Endothelial cell of umbilical vein (primary cell): ENCODE data around the gene TRDN. TPM values are rescaled to one million over a fixed set of nuclear protein-coding genes. Genes with fewer than 3 reads are reported as not detected.

Experiments
- BruUV-seq: library from RNA; stranded (reverse); fragments of 400-500 nt; replicated peaks from 2 replicates; lab custom pipeline; 2021; lab: Mats Ljungman, UMichigan
- CTCF ChIA-PET: fragments of 300-600, 350-600 bp; sonication (Branson Sonifier 250); formaldehyde crosslinking; loops from one replicate; lab custom pipeline; 2021; ENCODE audit warnings: antibody characterized with exemption, inconsistent platforms; lab: Charles Lee
- POLR2A ChIA-PET: fragments of 300-600, 350-600 bp; sonication (Branson Sonifier 250); formaldehyde crosslinking; loops from one replicate; lab custom pipeline; 2021; ENCODE audit warnings: antibody characterized with exemption, inconsistent platforms; lab: Charles Lee
- DNase-seq: peaks from one replicate; pipeline ENCODE4 v3.0.0-alpha.2; 2011; ENCODE audit warnings: low read depth, low spot score
- FAIRE-seq: peaks from 2 replicates; lab custom pipeline; 2011; peaks lifted over from hg19 to GRCh38; lab: Jason Lieb, UNC
- H2AFZ ChIP-seq: 2 replicates; pipeline ENCODE4 v1.6.0; 2012; ENCODE audit warnings: low read depth, low read length, control low read depth, inconsistent platforms
- H3K27ac ChIP-seq: 2 replicates; pipeline ENCODE4 v1.5.1; 2011; ENCODE audit warnings: low read depth, mild to moderate bottlenecking, control low read depth, low read length, moderate library complexity; ENCODE audit not compliant: insufficient read depth
- H3K27me3 ChIP-seq, 2 experiments: 2 replicates each; pipeline versions ENCODE4 v1.6.0 to v1.6.1; 2011; ENCODE audit warnings: low read length in 2 of 2, mixed read lengths in 1 of 2; ENCODE audit not compliant: control insufficient read depth in 2 of 2, insufficient read depth in 2 of 2
- H3K36me3 ChIP-seq, 2 experiments: 2 replicates in 1 of 2; 3 replicates in 1 of 2; pipeline ENCODE4 v1.5.1; 2011; ENCODE audit warnings: low read length in 2 of 2, mild to moderate bottlenecking in 1 of 2, moderate library complexity in 1 of 2; ENCODE audit not compliant: control insufficient read depth in 2 of 2, insufficient read depth in 2 of 2; ENCODE audit errors: extremely low read depth in 1 of 2
- H3K4me1 ChIP-seq: 3 replicates; pipeline ENCODE4 v1.5.1; 2011; ENCODE audit warnings: mild to moderate bottlenecking, low read length; ENCODE audit not compliant: control insufficient read depth, insufficient read depth; ENCODE audit errors: extremely low read depth
- H3K4me2 ChIP-seq: 2 replicates; pipeline ENCODE4 v1.6.1; 2011; ENCODE audit warnings: low read length, control low read depth, mixed read lengths; ENCODE audit not compliant: insufficient read depth
- H3K4me3 ChIP-seq, 3 experiments: fragments of 200-600 bp in 1 of 3; sonication (generic), shearing (Covaris generic) in 1 of 3; replicated peaks in 1 of 3; 2 replicates each; pipeline ENCODE4 v1.5.1; 2011 to 2016; ENCODE audit warnings: control low read depth in 3 of 3, low read length in 3 of 3, mild to moderate bottlenecking in 2 of 3, inconsistent platforms in 1 of 3, low read depth in 1 of 3, moderate library complexity in 1 of 3; ENCODE audit not compliant: insufficient read depth in 1 of 3
- H3K79me2 ChIP-seq: 2 replicates; pipeline ENCODE4 v1.6.0; 2012; ENCODE audit warnings: low read length, inconsistent platforms; ENCODE audit not compliant: control insufficient read depth, insufficient read depth
- H3K9ac ChIP-seq: replicated peaks from 2 replicates; pipeline ENCODE3; 2011; ENCODE audit warnings: low read length, control low read depth; ENCODE audit not compliant: insufficient read depth; ENCODE audit errors: extremely low read depth
- H3K9me1 ChIP-seq: replicated peaks from 3 replicates; pipeline ENCODE4 v1.6.0; 2011; ENCODE audit warnings: mild to moderate bottlenecking, low read length; ENCODE audit not compliant: control insufficient read depth, insufficient read depth; ENCODE audit errors: extremely low read depth
- H3K9me3 ChIP-seq: replicated peaks from 2 replicates; pipeline ENCODE4 v1.5.1; 2012; ENCODE audit warnings: low read length, inconsistent platforms; ENCODE audit not compliant: control insufficient read depth, insufficient read depth
- H4K20me1 ChIP-seq: replicated peaks from 2 replicates; pipeline ENCODE3; 2011; ENCODE audit warnings: mild to moderate bottlenecking, low read length; ENCODE audit not compliant: control insufficient read depth, insufficient read depth; ENCODE audit errors: extremely low read depth
- CTCF ChIP-seq, 2 donors: IDR thresholded peaks; 1 replicate in 1 of 2; 2 replicates in 1 of 2; pipeline ENCODE4 v1.5.1; 2011; ENCODE audit warnings: low read length in 2 of 2, mild to moderate bottlenecking in 2 of 2, moderate library complexity in 2 of 2, control low read depth in 1 of 2, inconsistent platforms in 1 of 2, low read depth in 1 of 2; ENCODE audit not compliant: insufficient read depth in 1 of 2; ENCODE audit errors: extremely low read depth in 1 of 2
- EZH2 ChIP-seq: IDR thresholded peaks from 2 replicates; pipeline ENCODE4 v1.6.1; 2012; ENCODE audit warnings: borderline replicate concordance, low read depth, mild to moderate bottlenecking, moderate library complexity, low read length, inconsistent platforms; ENCODE audit not compliant: severe bottlenecking
- FOS ChIP-seq: IDR thresholded peaks from 2 replicates; pipeline ENCODE4 v1.6.1; 2011; ENCODE audit warnings: mild to moderate bottlenecking, low read length, moderate library complexity, borderline replicate concordance; ENCODE audit not compliant: insufficient read depth
- GATA2 ChIP-seq: IDR thresholded peaks from 2 replicates; pipeline ENCODE4 v1.7.0; 2011; ENCODE audit warnings: low read depth, mild to moderate bottlenecking, moderate library complexity, mixed read lengths, low read length; ENCODE audit not compliant: insufficient read length, insufficient read depth
- JUN ChIP-seq: IDR thresholded peaks from 2 replicates; pipeline ENCODE4 v1.6.1; 2011; ENCODE audit warnings: borderline replicate concordance, low read depth; ENCODE audit not compliant: insufficient read length, insufficient read depth
- MYC ChIP-seq: IDR thresholded peaks from one replicate; pipeline ENCODE4 v1.6.1; 2011; ENCODE audit warnings: mild to moderate bottlenecking, low read depth, low read length
- POLR2A ChIP-seq: IDR thresholded peaks from 2 replicates; pipeline ENCODE4 v1.6.1; 2012; ENCODE audit warnings: low read depth, mild to moderate bottlenecking, control low read depth, low read length
- POLR2AphosphoS5 ChIP-seq: IDR thresholded peaks from 2 replicates; pipeline ENCODE4 v1.6.1; 2012; ENCODE audit warnings: low read depth, mild to moderate bottlenecking, control low read depth, low read length, moderate library complexity; ENCODE audit not compliant: insufficient read depth
- dilution Hi-C: fragments of 300-500 bp; cut with MboI; formaldehyde crosslinking; loops from one replicate; pipeline ENCODE4 v1.15.0; 2019; ENCODE audit warnings: low sequenced_read_pairs; ENCODE audit not compliant: extremely low pct_ligation_motif_present
- intact Hi-C: fragments of 100-400 bp; cut with micrococcal nuclease; formaldehyde crosslinking; loops from one replicate; pipeline ENCODE4 v1.10.0; 2022
- polyA plus RNA-seq, 4 experiments: library from polyadenylated mRNA; depleted of rRNA in 3 of 4; stranded (reverse) in 3 of 4; unstranded in 1 of 4; fragments of >200 nt; gene quantifications; 2 replicates each; pipeline versions ENCODE4 v1.2.1 to v1.2.3, GENCODE V29; 2011 to 2012; ENCODE audit warnings: missing spikeins in 1 of 4
- total RNA-seq: library from RNA; stranded (reverse); gene quantifications from 2 replicates; pipeline ENCODE4 v1.2.3, GENCODE V29; 2021
- TF ChIP-seq, protein P1 (sequence below): IDR thresholded peaks from 2 replicates; pipeline ENCODE4 v1.6.1; 2011; ENCODE audit not compliant: insufficient read depth, insufficient read length

The TRDN gene
- total and polyA plus RNA-seq, 2 donors (not counting 3 experiments of a cell fraction or from before 2014, with no cell fraction given) = not detected

DNA sequence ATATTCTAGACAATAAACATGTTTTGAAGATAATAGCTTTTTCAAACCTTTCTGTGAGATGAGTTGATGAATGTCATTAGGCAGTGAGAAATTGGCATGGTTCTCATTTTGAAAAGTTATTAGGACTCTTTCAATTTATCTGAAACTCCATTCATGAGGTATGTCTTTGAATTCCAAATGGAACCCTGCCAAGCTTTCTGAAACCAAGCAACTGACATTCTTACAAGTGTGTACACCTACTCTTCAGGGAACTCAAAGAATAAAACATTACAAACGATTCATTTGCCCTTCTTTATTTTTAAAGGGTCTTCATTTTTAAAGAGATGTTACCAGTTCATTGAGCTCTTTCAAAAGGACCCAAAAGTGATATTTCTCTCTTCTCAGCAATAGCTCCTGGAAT lies 2.1 kb upstream of the TRDN start:
- no peak overlapping the region for H3K9ac ChIP-seq
- H3K36me3 ChIP-seq = no peaks in the 10 kb centered on the region
- H3K4me2 ChIP-seq = no peak overlapping the region
- H3K79me2 ChIP-seq = no peaks in the 10 kb centered on the region
- H3K9me1 ChIP-seq = no peaks in the 10 kb centered on the region
- DNase-seq = no peak
- H3K27ac ChIP-seq = no peak overlapping the region
- no TSS peak for BruUV-seq
- dilution Hi-C loops = no loop called here
- H3K4me3 ChIP-seq = no peak overlapping the region
- H3K27me3 ChIP-seq = no peaks in the 10 kb centered on the region
- POLR2A ChIA-PET = no interaction called here
- intact Hi-C loops = no loop called here
- H3K4me1 ChIP-seq = no peaks in the 10 kb centered on the region
- no peak for FAIRE-seq
- H3K9me3 ChIP-seq = no peaks in the 10 kb centered on the region
- no peaks in the 10 kb centered on the region for H4K20me1 ChIP-seq
- TF ChIP-seq FOS (no peak), JUN (no peak), EZH2 (no peak), CTCF (IDR thresholded peaks at IDR 0.05; ENCODE audit: extremely low read depth in 1 of 2, insufficient read depth in 1 of 2, low read depth in 1 of 2, low read length in 2 of 2) (no peak), GATA2 (no peak), MYC (no peak), POLR2A (no peak), POLR2AphosphoS5 (no peak)
- TF ChIP-seq, protein P1, sequence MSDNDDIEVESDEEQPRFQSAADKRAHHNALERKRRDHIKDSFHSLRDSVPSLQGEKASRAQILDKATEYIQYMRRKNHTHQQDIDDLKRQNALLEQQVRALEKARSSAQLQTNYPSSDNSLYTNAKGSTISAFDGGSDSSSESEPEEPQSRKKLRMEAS = no peak
- CTCF ChIA-PET = no interaction called here
- H2AFZ ChIP-seq = no peak overlapping the region
